Karpas-422 (cell line): ENCODE data around the gene KRT14. TPM values are rescaled to one million over a fixed set of nuclear protein-coding genes. Genes with fewer than 3 reads are reported as not detected.

Experiments used
- DNase-seq: peaks from one replicate; pipeline ENCODE4 v3.0.0-alpha.2; 2015
- H2AFZ ChIP-seq: fragments of 200-600 bp; sonication (generic); 2 replicates; pipeline ENCODE4 v1.6.1; 2014; ENCODE audit warnings: antibody characterized with exemption, low read length, mixed read lengths
- H3K27ac ChIP-seq: fragments of 200-600 bp; sonication (generic); 2 replicates; pipeline ENCODE4 v1.5.1; 2014; ENCODE audit warnings: mild to moderate bottlenecking, low read length, moderate library complexity
- H3K27me3 ChIP-seq: fragments of 200-600 bp; sonication (generic); 2 replicates; pipeline ENCODE4 v1.6.1; 2014; ENCODE audit warnings: low read length, mixed read lengths
- H3K36me3 ChIP-seq: fragments of 200-600 bp; sonication (generic); 2 replicates; pipeline ENCODE4 v1.6.1; 2014; ENCODE audit warnings: low read length, mixed read lengths; ENCODE audit not compliant: insufficient read depth
- H3K4me1 ChIP-seq: fragments of 200-600 bp; sonication (generic); 2 replicates; pipeline ENCODE4 v1.6.1; 2014; ENCODE audit warnings: mild to moderate bottlenecking, low read length, mixed read lengths
- H3K4me2 ChIP-seq: fragments of 200-600 bp; sonication (generic); 2 replicates; pipeline ENCODE4 v1.6.1; 2014; ENCODE audit warnings: low read length, low read depth, mild to moderate bottlenecking; ENCODE audit not compliant: poor library complexity, severe bottlenecking
- H3K4me3 ChIP-seq: fragments of 200-600 bp; sonication (generic); 2 replicates; pipeline ENCODE4 v1.5.1; 2014; ENCODE audit warnings: mild to moderate bottlenecking, antibody characterized with exemption, low read length, mixed read lengths
- H3K79me2 ChIP-seq: fragments of 200-600 bp; sonication (generic); 2 replicates; pipeline ENCODE4 v1.6.1; 2014; ENCODE audit warnings: mild to moderate bottlenecking, low read length, mixed read lengths
- H3K9ac ChIP-seq: fragments of 200-600 bp; sonication (generic); 2 replicates; pipeline ENCODE4 v1.6.0; 2014; ENCODE audit warnings: low read length
- H3K9me2 ChIP-seq: fragments of 200-600 bp; sonication (generic), shearing (Covaris generic); replicated peaks from 2 replicates; pipeline ENCODE4 v1.6.0; 2014; ENCODE audit warnings: mild to moderate bottlenecking, low read length, moderate library complexity; ENCODE audit not compliant: insufficient read depth
- H3K9me3 ChIP-seq: fragments of 300-700, 200-600 bp; sonication (generic); 2 replicates; pipeline ENCODE4 v1.6.1; 2014; ENCODE audit warnings: low read length, mixed read lengths
- H4K20me1 ChIP-seq: fragments of 200-600 bp; sonication (generic); 2 replicates; pipeline ENCODE4 v1.6.1; 2014; ENCODE audit warnings: mild to moderate bottlenecking, antibody characterized with exemption, low read length, low read depth; ENCODE audit not compliant: insufficient read depth
- total RNA-seq: library from RNA; depleted of rRNA; stranded (reverse); fragments of >200 nt; shearing (Covaris generic); gene quantifications from 2 replicates; pipeline ENCODE4 v1.2.3, GENCODE V29; 2014; ENCODE audit warnings: low replicate concordance

The KRT14 gene
- total RNA-seq, 1 experiment from 2014 or later, result not detected

- no peaks in the 10 kb centered on the region for H3K4me1 ChIP-seq
- H2AFZ ChIP-seq, result no peak overlapping the region
- H4K20me1 ChIP-seq, result no peaks in the 10 kb centered on the region
- H3K27ac ChIP-seq, result no peak overlapping the region
- no peak overlapping the region for H3K4me3 ChIP-seq
- no peak for DNase-seq
- H3K9me2 ChIP-seq, result no peaks in the 10 kb centered on the region
- no peaks in the 10 kb centered on the region for H3K79me2 ChIP-seq
- H3K9ac ChIP-seq, result no peak overlapping the region
- no peaks in the 10 kb centered on the region for H3K9me3 ChIP-seq
- H3K4me2 ChIP-seq, result no peak overlapping the region
- no peaks in the 10 kb centered on the region for H3K27me3 ChIP-seq
- H3K36me3 ChIP-seq, result no peaks in the 10 kb centered on the region
Measured at GRCh38 chr17:41595585-41595984, 8.9 kb upstream of the KRT14 start.

- H3K4me1 ChIP-seq, result no peaks in the 10 kb centered on the region
- H3K4me3 ChIP-seq, result no peak overlapping the region
- no peaks in the 10 kb centered on the region for H3K36me3 ChIP-seq
- H3K9ac ChIP-seq, result no peak overlapping the region
- no peaks in the 10 kb centered on the region for H3K27me3 ChIP-seq
- no peak overlapping the region for H3K4me2 ChIP-seq
- no peaks in the 10 kb centered on the region for H4K20me1 ChIP-seq
- no peak overlapping the region for H3K27ac ChIP-seq
- no peaks in the 10 kb centered on the region for H3K9me3 ChIP-seq
- no peak overlapping the region for H2AFZ ChIP-seq
- no peak for DNase-seq
- no peaks in the 10 kb centered on the region for H3K9me2 ChIP-seq
- H3K79me2 ChIP-seq, result no peaks in the 10 kb centered on the region
Measured at GRCh38 chr17:41594363-41594915, 7.7 kb upstream of the KRT14 start.

- H3K4me2 ChIP-seq, result no peak overlapping the region
- H3K9me2 ChIP-seq, result no peaks in the 10 kb centered on the region
- no peak overlapping the region for H2AFZ ChIP-seq
Measured at GRCh38 chr17:41593306-41593981, 6.7 kb upstream of the KRT14 start.

GRCh38 chr17:41592601-41593305 lies 6.1 kb upstream of the KRT14 start:
- DNase-seq, result no peak
- H3K9me2 ChIP-seq, result no peaks in the 10 kb centered on the region
- H3K36me3 ChIP-seq, result no peaks in the 10 kb centered on the region
- H2AFZ ChIP-seq, result no peak overlapping the region
- no peaks in the 10 kb centered on the region for H4K20me1 ChIP-seq
- H3K9ac ChIP-seq, result no peak overlapping the region
- no peak overlapping the region for H3K4me2 ChIP-seq
- H3K4me1 ChIP-seq, result no peaks in the 10 kb centered on the region
- H3K4me3 ChIP-seq, result no peak overlapping the region
- H3K27ac ChIP-seq, result no peak overlapping the region
- no peaks in the 10 kb centered on the region for H3K9me3 ChIP-seq
- no peaks in the 10 kb centered on the region for H3K79me2 ChIP-seq
- H3K27me3 ChIP-seq, result no peaks in the 10 kb centered on the region

More at GRCh38 chr17:41593306-41593981, 6.7 kb upstream of the KRT14 start:
- no peaks in the 10 kb centered on the region for H3K79me2 ChIP-seq
- H3K27ac ChIP-seq, result no peak overlapping the region
- H3K36me3 ChIP-seq, result no peaks in the 10 kb centered on the region
- no peak overlapping the region for H3K9ac ChIP-seq
- no peaks in the 10 kb centered on the region for H3K4me1 ChIP-seq
- DNase-seq, result no peak
- H3K9me3 ChIP-seq, result no peaks in the 10 kb centered on the region
- no peaks in the 10 kb centered on the region for H4K20me1 ChIP-seq
- H3K27me3 ChIP-seq, result no peaks in the 10 kb centered on the region
- H3K4me3 ChIP-seq, result no peak overlapping the region

GRCh38 chr17:41589301-41589700 lies 2.6 kb upstream of the KRT14 start:
- H3K36me3 ChIP-seq, result no peaks in the 10 kb centered on the region
- no peak overlapping the region for H3K9ac ChIP-seq
- DNase-seq, result no peak
- no peaks in the 10 kb centered on the region for H4K20me1 ChIP-seq
- no peaks in the 10 kb centered on the region for H3K4me1 ChIP-seq
- no peaks in the 10 kb centered on the region for H3K9me3 ChIP-seq
- no peaks in the 10 kb centered on the region for H3K9me2 ChIP-seq
- H3K79me2 ChIP-seq, result no peaks in the 10 kb centered on the region
- no peak overlapping the region for H2AFZ ChIP-seq
- H3K4me2 ChIP-seq, result no peak overlapping the region
- H3K27me3 ChIP-seq, result no peaks in the 10 kb centered on the region
- H3K4me3 ChIP-seq, result no peak overlapping the region
- no peak overlapping the region for H3K27ac ChIP-seq

GRCh38 chr17:41588126-41588810 lies 1.6 kb upstream of the KRT14 start:
- Histone ChIP-seq H3K79me2 (no peaks in the 10 kb centered on the region), H3K36me3 (no peaks in the 10 kb centered on the region), H3K27ac (no peak overlapping the region), H4K20me1 (no peaks in the 10 kb centered on the region), H2AFZ (no peak overlapping the region), H3K4me2 (no peak overlapping the region), H3K27me3 (no peaks in the 10 kb centered on the region), H3K9me2 (no peaks in the 10 kb centered on the region), H3K9ac (no peak overlapping the region), H3K4me3 (no peak overlapping the region), H3K9me3 (no peaks in the 10 kb centered on the region), H3K4me1 (no peaks in the 10 kb centered on the region)
- no peak for DNase-seq

- H3K4me2 ChIP-seq, result no peak overlapping the region
- no peaks in the 10 kb centered on the region for H3K9me2 ChIP-seq
- H3K4me3 ChIP-seq, result no peak overlapping the region
- H3K27ac ChIP-seq, result no peak overlapping the region
- DNase-seq, result no peak
- H2AFZ ChIP-seq, result no peak overlapping the region
- no peak overlapping the region for H3K9ac ChIP-seq
- no peaks in the 10 kb centered on the region for H3K4me1 ChIP-seq
- H4K20me1 ChIP-seq, result no peaks in the 10 kb centered on the region
- no peaks in the 10 kb centered on the region for H3K36me3 ChIP-seq
- no peaks in the 10 kb centered on the region for H3K79me2 ChIP-seq
- H3K27me3 ChIP-seq, result no peaks in the 10 kb centered on the region
- H3K9me3 ChIP-seq, result no peaks in the 10 kb centered on the region
Measured at GRCh38 chr17:41585301-41586056, 1.2 kb downstream of the KRT14 start.
